Measurements from ENCODE around the gene BLVRA.

BLVRA gene

GRCh38 chr7:43754596-43754995 is 3.9 kb upstream of the BLVRA start:
- TF ChIP-seq CREB5 (CRISPR knock-in tag; IDR thresholded peaks at IDR 0.05; ENCODE audit: low read depth) (no peak), CSDC2 (CRISPR knock-in tag; IDR thresholded peaks at IDR 0.05) (no peak), TSHZ2 (CRISPR knock-in tag; IDR thresholded peaks at IDR 0.05) (no peak), TCF4 (CRISPR knock-in tag; IDR thresholded peaks at IDR 0.05; ENCODE audit: borderline replicate concordance) (no peak), CSRNP3 (CRISPR knock-in tag; IDR thresholded peaks at IDR 0.05) (no peak), OSR1 (CRISPR knock-in tag; IDR thresholded peaks at IDR 0.05) (no peak), BACH2 (CRISPR knock-in tag; IDR thresholded peaks at IDR 0.05; ENCODE audit: borderline replicate concordance) (no peak), ZNF70 (CRISPR knock-in tag; IDR thresholded peaks at IDR 0.05) (no peak), ZNF565 (CRISPR knock-in tag; conservative IDR thresholded peaks at IDR 0.05; ENCODE audit: low read depth) (no peak), GLIS3 (CRISPR knock-in tag; IDR thresholded peaks at IDR 0.05) (no peak)
- no peak for ATAC-seq

GRCh38 chr7:43756368-43757072 is 2.0 kb upstream of the BLVRA start:
- no peak for TF ChIP-seq ZNF8 (CRISPR knock-in tag; IDR thresholded peaks at IDR 0.05)
- TF ChIP-seq PATZ1 (CRISPR knock-in tag; IDR thresholded peaks at IDR 0.05; ENCODE audit: borderline replicate concordance), result no peak
- no peak for TF ChIP-seq ZC3H10 (CRISPR knock-in tag; IDR thresholded peaks at IDR 0.05)
- ATAC-seq, result peak; percentile 18; the same call in 2 of the 3 replicates

GRCh38 chr7:43757073-43757720 is 1.3 kb upstream of the BLVRA start:
- TF ChIP-seq ISL1 (CRISPR knock-in tag; IDR thresholded peaks at IDR 0.05) (no peak), ZNF565 (CRISPR knock-in tag; conservative IDR thresholded peaks at IDR 0.05; ENCODE audit: low read depth) (no peak), TOX (CRISPR knock-in tag; IDR thresholded peaks at IDR 0.05; ENCODE audit: borderline replicate concordance) (no peak), ARNTL (CRISPR knock-in tag; IDR thresholded peaks at IDR 0.05; ENCODE audit: borderline replicate concordance, low read depth) (no peak), CSDC2 (CRISPR knock-in tag; IDR thresholded peaks at IDR 0.05) (no peak), CREB5 (CRISPR knock-in tag; IDR thresholded peaks at IDR 0.05; ENCODE audit: low read depth) (no peak), TSHZ2 (CRISPR knock-in tag; IDR thresholded peaks at IDR 0.05) (no peak), ZC3H10 (CRISPR knock-in tag; IDR thresholded peaks at IDR 0.05) (no peak), PPARA (CRISPR knock-in tag; IDR thresholded peaks at IDR 0.05; ENCODE audit: borderline replicate concordance) (no peak), CSRNP3 (CRISPR knock-in tag; IDR thresholded peaks at IDR 0.05) (no peak), POU6F1 (CRISPR knock-in tag; IDR thresholded peaks at IDR 0.05; ENCODE audit: borderline replicate concordance, low read depth) (no peak), BACH2 (CRISPR knock-in tag; IDR thresholded peaks at IDR 0.05; ENCODE audit: borderline replicate concordance) (no peak)
- ATAC-seq, result no peak

Measured in SK-N-SH treated with all-trans-retinoic acid at 6 μM for 48 hours (cell line).